Right lobe of liver (tissue), 4 donors: ENCODE data around the gene DOCK2.

Source experiments
- CTCF ChIP-seq, 4 donors: fragments of 200-600 bp in 3 of 4; fragments of 450-650 bp in 1 of 4; IDR thresholded peaks; one replicate each; pipeline versions ENCODE4 v1.5.1 to v1.8.0; 2016 to 2022; ENCODE audit warnings: antibody characterized with exemption in 4 of 4, mild to moderate bottlenecking in 2 of 4
- POLR2A ChIP-seq: fragments of 450-650 bp; IDR thresholded peaks from one replicate; pipeline ENCODE4 v1.6.1; 2017; ENCODE audit warnings: antibody characterized with exemption, mild to moderate bottlenecking
- donor health status: DM: no; HTN: no; CAD: no.
- donor health status: DM: no; HTN: no; CAD: no.
- donor health status: DM: no; HTN: yes; CAD: no.

GRCh38 chr5:169992789-169993484, 355.9 kb downstream of the DOCK2 start:
- TF ChIP-seq CTCF (IDR thresholded peaks at IDR 0.05), result no peak
- no peak for TF ChIP-seq POLR2A
